K562 (cell line): Measurements from ENCODE around the gene SPATA2. TPM values are rescaled to one million over a fixed set of nuclear protein-coding genes. Genes with fewer than 3 reads are reported as not detected.

Experiments used
- ATAC-seq: fragments of 200-7000 bp; cut with Tn5 transposase; 3 replicates; pipeline ENCODE4 v1.9.1; 2020; ENCODE audit warnings: moderate library complexity
- BruUV-seq: library from RNA; stranded (reverse); fragments of 400-500 nt; replicated peaks from 2 replicates; lab custom pipeline; 2021; lab: Mats Ljungman, UMichigan
- CTCF ChIA-PET: fragments of 300-600 bp; formaldehyde crosslinking; extraction: SDS; loops from one replicate; lab custom pipeline; 2021; ENCODE audit warnings: low intra/inter-chr PET ratio; lab: Yijun Ruan, JAX
- POLR2A ChIA-PET: fragments of 300-600, 350-650 bp; sonication (Branson Sonifier 250); formaldehyde crosslinking; extraction: SDS; loops from one replicate; lab custom pipeline; 2021; ENCODE audit warnings: antibody characterized with exemption, inconsistent platforms; lab: Yijun Ruan, JAX
- DNase-seq, 4 experiments: peaks; one replicate each; pipeline versions ENCODE4 v3.0.0 to v3.0.0-alpha.2; 2011 to 2018; ENCODE audit warnings: low spot score in 3 of 4, mixed read lengths in 3 of 4; ENCODE audit errors: extremely low read depth in 1 of 4
- FAIRE-seq: peaks from 2 replicates; lab custom pipeline; 2011; peaks lifted over from hg19 to GRCh38; lab: Jason Lieb, UNC
- H2AFZ ChIP-seq: 2 replicates; pipeline ENCODE4 v1.6.0; 2011; ENCODE audit warnings: low read depth, low read length, control low read depth, inconsistent platforms
- H3K27ac ChIP-seq: fragments of 200-600 bp; 3 replicates; pipeline ENCODE4 v1.8.0; 2011; ENCODE audit warnings: low read depth, mild to moderate bottlenecking, control low read depth, inconsistent platforms, low read length, moderate library complexity, mixed read lengths; ENCODE audit errors: extremely low read depth
- H3K27me3 ChIP-seq, 2 experiments: fragments of 300-600 bp in 1 of 2; 2 replicates in 1 of 2; 3 replicates in 1 of 2; pipeline versions ENCODE4 v1.6.0 to v1.8.0; 2011; ENCODE audit warnings: inconsistent platforms in 2 of 2, low read length in 2 of 2, mild to moderate bottlenecking in 1 of 2, mixed read lengths in 1 of 2, moderate library complexity in 1 of 2; ENCODE audit not compliant: control insufficient read depth in 2 of 2, insufficient read depth in 2 of 2
- H3K36me3 ChIP-seq: fragments of 300-600 bp; 3 replicates; pipeline ENCODE4 v1.8.0; 2011; ENCODE audit warnings: mild to moderate bottlenecking, low read length, inconsistent platforms; ENCODE audit not compliant: control insufficient read depth, insufficient read depth
- H3K4me1 ChIP-seq, 2 experiments: fragments of 200-600 bp in 1 of 2; replicated peaks in 1 of 2; 2 replicates in 1 of 2; 3 replicates in 1 of 2; pipeline versions ENCODE4 v1.5.1 to v1.8.0; 2011; ENCODE audit warnings: inconsistent platforms in 2 of 2, low read length in 2 of 2, mild to moderate bottlenecking in 1 of 2, mixed read lengths in 1 of 2, moderate library complexity in 1 of 2; ENCODE audit not compliant: control insufficient read depth in 2 of 2, insufficient read depth in 2 of 2
- H3K4me2 ChIP-seq: 2 replicates; pipeline ENCODE4 v1.6.1; 2011; ENCODE audit warnings: low read length, control low read depth, inconsistent platforms, mixed read lengths; ENCODE audit not compliant: insufficient read depth
- H3K4me3 ChIP-seq: fragments of 200-600 bp; sonication (generic), shearing (Covaris generic); 2 replicates; pipeline ENCODE4 v1.5.1; 2016; ENCODE audit warnings: control low read depth, inconsistent platforms
- H3K79me2 ChIP-seq: fragments of 200-600 bp; 3 replicates; pipeline ENCODE4 v1.8.0; 2011; ENCODE audit warnings: low read length, inconsistent platforms; ENCODE audit not compliant: control insufficient read depth, insufficient read depth
- H3K9ac ChIP-seq, 2 experiments: 2 replicates each; pipeline versions ENCODE4 v1.6.0 to v1.6.1; 2011; ENCODE audit warnings: low read depth in 2 of 2, low read length in 2 of 2, control low read depth in 1 of 2, inconsistent platforms in 1 of 2, mild to moderate bottlenecking in 1 of 2, mixed read lengths in 1 of 2; ENCODE audit not compliant: insufficient read depth in 1 of 2
- H3K9me1 ChIP-seq: one replicate; pipeline ENCODE4 v1.6.0; 2011; ENCODE audit warnings: inconsistent platforms, mild to moderate bottlenecking, low read length, moderate library complexity; ENCODE audit not compliant: control insufficient read depth, insufficient read depth
- H3K9me3 ChIP-seq: replicated peaks from 2 replicates; pipeline ENCODE4 v1.5.1; 2011; ENCODE audit warnings: low read depth, low read length, inconsistent platforms; ENCODE audit not compliant: control insufficient read depth, insufficient read depth
- H4K20me1 ChIP-seq: replicated peaks from 2 replicates; pipeline ENCODE4 v1.6.1; 2011; ENCODE audit warnings: low read length, inconsistent platforms, mixed read lengths; ENCODE audit not compliant: control insufficient read depth, insufficient read depth
- KHSRP ChIP-seq: fragments of 450-650 bp; IDR thresholded peaks from 2 replicates; pipeline ENCODE4 v1.6.1; 2017
- NCOA4 ChIP-seq: fragments of 450-650 bp; IDR thresholded peaks from 2 replicates; pipeline ENCODE4 v1.6.1; 2018; ENCODE audit warnings: mild to moderate bottlenecking; ENCODE audit not compliant: partially characterized antibody
- NR4A1 ChIP-seq, 2 experiments: fragments of 250-450 bp in 1 of 2; fragments of 450-650 bp in 1 of 2; sonication (Bioruptor Pico) in 1 of 2; IDR thresholded peaks; 2 replicates each; pipeline versions ENCODE4 v1.4.0 to v1.6.1; 2016 to 2020; ENCODE audit warnings: mild to moderate bottlenecking in 2 of 2, missing compliant biosample characterization in 1 of 2, missing genetic modification characterization in 1 of 2, moderate library complexity in 1 of 2
- SFPQ ChIP-seq: fragments of 200-400 bp; formaldehyde crosslinking; IDR thresholded peaks from 2 replicates; pipeline ENCODE4 v1.6.1; 2017; ENCODE audit warnings: mild to moderate bottlenecking, low read depth, low read length, moderate library complexity
- ZNF280A ChIP-seq: fragments of 450-650 bp; IDR thresholded peaks from 2 replicates; pipeline ENCODE4 v1.6.1; 2018; ENCODE audit warnings: mild to moderate bottlenecking, low read depth; ENCODE audit not compliant: partially characterized antibody
- WGBS: fragments of 100-300 bp; shearing (Covaris generic); methylation state at CpG from one replicate; pipeline ENCODE4 v1.1.6; 2016; ENCODE audit warnings: low coverage, mixed read lengths; ENCODE audit not compliant: insufficient coverage; ENCODE audit errors: missing lambda C conversion rate; 5-methylcytosine and 5-hydroxymethylcytosine counted together
- in situ Hi-C: fragments of 300-500 bp; cut with MboI; formaldehyde crosslinking; loops from 4 replicates; pipeline ENCODE4 v1.15.0; 2018; ENCODE audit warnings: inconsistent platforms, mixed read lengths
- intact Hi-C: fragments of 100-400 bp; cut with micrococcal nuclease; formaldehyde crosslinking; loops from 2 replicates; pipeline ENCODE4 v1.14.2; 2022
- polyA plus RNA-seq, 8 experiments: library from polyadenylated mRNA; depleted of rRNA in 4 of 8; stranded (reverse) in 5 of 8; unstranded in 3 of 8; fragments of >200 nt; fragmentation: Nextera tagmentation in 2 of 8; fragmentation: Illumina TruSeq in 1 of 8; extraction: Ambion mirVana in 2 of 8; extraction: Trizol in 1 of 8; gene quantifications; 2 replicates each; pipeline versions ENCODE4 v1.2.1 to v1.2.3, GENCODE V29; 2011 to 2014; ENCODE audit warnings: inconsistent platforms in 1 of 8, missing spikeins in 1 of 8
- total RNA-seq, 7 experiments: library from RNA; depleted of rRNA in 6 of 7; stranded (reverse); fragments of >200 nt in 6 of 7; fragmentation: Illumina TruSeq in 2 of 7; extraction: Trizol in 2 of 7; gene quantifications; 2 replicates each; pipeline versions ENCODE4 v1.2.1 to v1.2.3, GENCODE V29; 2011 to 2021; ENCODE audit warnings: low replicate concordance in 1 of 7

The SPATA2 gene
- total and polyA plus RNA-seq, 9 of the 15 experiments (the other 6 are each of a cell fraction or from before 2014, with no cell fraction given): 0.46 to 8.2 (median 2.7) TPM

- no peaks in the 10 kb centered on the region for H3K27me3 ChIP-seq
- TF ChIP-seq NCOA4: no peak
- TF ChIP-seq KHSRP: no peak
- no peak for TF ChIP-seq ZNF280A
- TF ChIP-seq SFPQ: no peak
- TF ChIP-seq NR4A1 (CRISPR knock-in tag; IDR thresholded peaks at IDR 0.05): no peak
- no peak for TF ChIP-seq NR4A1 (tag; IDR thresholded peaks at IDR 0.05)
- TF ChIP-seq, all 486 proteins: peak for 0
- DNase-seq (no peak), ATAC-seq (no peak), FAIRE-seq (no peak)
- Histone ChIP-seq H3K79me2 (peaks cover 16% of the 10 kb centered on the region), H3K36me3 (peaks cover 90% of the 10 kb centered on the region), H2AFZ (no peak overlapping the region), H3K9ac (no peak overlapping the region), H3K9me1 (no peaks in the 10 kb centered on the region), H4K20me1 (no peaks in the 10 kb centered on the region; the same call in 1 of the 2 replicates), H3K27ac (no peak overlapping the region), H3K9me3 (no peaks in the 10 kb centered on the region), H3K4me2 (no peak overlapping the region), H3K4me3 (no peak overlapping the region), H3K4me1 (no peaks in the 10 kb centered on the region)
- in situ Hi-C loops (no loop called here), intact Hi-C loops (no loop called here)
- BruUV-seq: no TSS peak
- CTCF ChIA-PET: no interaction called here
- POLR2A ChIA-PET: interaction anchor here (0.7 to 1.6 kb wide), 2 partner anchors 12 to 815 kb away, joined by 3 to 4 read pairs; no protein-coding TSS in a partner anchor
- WGBS: 83% methylated on average over 3 of the region's 3 CpGs
Observed at GRCh38 chr20:49948178-49948577, 32.8 kb upstream of the SPATA2 start.
